GM12874 (cell line): ENCODE data around the gene TM9SF4.

ENCODE experiments used
- TF ChIP-seq, protein P1 (sequence below): IDR thresholded peaks from 2 replicates; pipeline ENCODE4 v1.5.1; 2011; ENCODE audit warnings: low read depth, mild to moderate bottlenecking, control low read depth, low read length, moderate library complexity; ENCODE audit not compliant: insufficient read depth

TM9SF4 gene

GRCh38 chr20:32125506-32125905 is 16.0 kb downstream of the TM9SF4 start:
- TF ChIP-seq, protein P1, sequence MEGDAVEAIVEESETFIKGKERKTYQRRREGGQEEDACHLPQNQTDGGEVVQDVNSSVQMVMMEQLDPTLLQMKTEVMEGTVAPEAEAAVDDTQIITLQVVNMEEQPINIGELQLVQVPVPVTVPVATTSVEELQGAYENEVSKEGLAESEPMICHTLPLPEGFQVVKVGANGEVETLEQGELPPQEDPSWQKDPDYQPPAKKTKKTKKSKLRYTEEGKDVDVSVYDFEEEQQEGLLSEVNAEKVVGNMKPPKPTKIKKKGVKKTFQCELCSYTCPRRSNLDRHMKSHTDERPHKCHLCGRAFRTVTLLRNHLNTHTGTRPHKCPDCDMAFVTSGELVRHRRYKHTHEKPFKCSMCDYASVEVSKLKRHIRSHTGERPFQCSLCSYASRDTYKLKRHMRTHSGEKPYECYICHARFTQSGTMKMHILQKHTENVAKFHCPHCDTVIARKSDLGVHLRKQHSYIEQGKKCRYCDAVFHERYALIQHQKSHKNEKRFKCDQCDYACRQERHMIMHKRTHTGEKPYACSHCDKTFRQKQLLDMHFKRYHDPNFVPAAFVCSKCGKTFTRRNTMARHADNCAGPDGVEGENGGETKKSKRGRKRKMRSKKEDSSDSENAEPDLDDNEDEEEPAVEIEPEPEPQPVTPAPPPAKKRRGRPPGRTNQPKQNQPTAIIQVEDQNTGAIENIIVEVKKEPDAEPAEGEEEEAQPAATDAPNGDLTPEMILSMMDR: no peak

GRCh38 chr20:32126919-32127318 is 17.4 kb downstream of the TM9SF4 start:
- TF ChIP-seq, protein P1: no peak

- TF ChIP-seq, protein P1: no peak
Measured at GRCh38 chr20:32127347-32127746, 17.8 kb downstream of the TM9SF4 start.

DNA sequence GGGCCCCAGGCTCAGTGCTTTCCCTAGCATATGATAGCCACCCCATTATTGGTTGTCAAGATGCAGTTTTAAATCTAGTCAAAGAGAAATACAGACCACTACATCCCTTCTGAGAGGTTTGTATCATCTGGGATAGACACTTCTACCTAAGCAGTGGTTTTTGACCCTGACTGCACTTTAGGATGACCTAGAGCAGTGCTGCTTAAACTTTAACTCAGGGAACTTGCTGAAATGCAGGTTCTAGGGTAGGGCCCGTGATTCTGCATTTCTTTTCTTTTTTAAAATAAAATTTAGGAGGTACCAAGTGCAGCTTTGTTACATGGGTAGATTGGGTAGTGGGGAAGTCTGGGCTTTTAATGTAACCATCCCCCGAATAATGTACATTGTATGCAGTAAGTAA is 18.7 kb downstream of the TM9SF4 start:
- TF ChIP-seq, protein P1: no peak

DNA sequence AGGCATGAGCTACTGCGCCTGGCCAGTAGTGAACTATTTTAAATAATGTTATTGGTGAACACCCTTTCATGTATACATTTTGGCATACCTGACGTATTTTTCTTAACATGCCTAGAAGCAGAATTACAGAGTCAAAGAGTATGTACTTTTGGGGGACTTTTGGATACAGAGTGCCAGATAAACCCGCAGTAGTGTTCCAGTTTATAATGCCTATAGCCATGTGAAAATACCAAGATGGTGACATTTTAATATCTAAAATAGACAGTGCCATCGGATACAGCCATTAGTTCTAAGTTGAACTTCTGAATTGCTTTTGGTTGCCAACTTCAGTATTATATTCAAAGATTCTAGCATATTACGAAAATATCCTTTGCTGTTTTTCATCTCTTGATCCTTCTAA is 20.3 kb downstream of the TM9SF4 start:
- TF ChIP-seq, protein P1: no peak

- TF ChIP-seq, protein P1: no peak
Measured at GRCh38 chr20:32130352-32130751, 20.8 kb downstream of the TM9SF4 start.

- TF ChIP-seq, protein P1: no peak
Measured at GRCh38 chr20:32130965-32131364, 21.5 kb downstream of the TM9SF4 start.
